ENCODE measurements around the gene RSBN1.
"Not testable (repeated sequence)": the region's sequence is repeated elsewhere in the genome, so short reads cannot be mapped to it uniquely, and the experiment has no call there.

Gene RSBN1

GRCh38 chr1:113811888-113812660, at the start of gene RSBN1:
TSS of gene RSBN1 (minus strand) at chr1:113812476. CDS start at chr1:113812412, 64 bp downstream.
- peak; percentile 100 for DNase-seq (ENCODE audit: low read depth)

DNA sequence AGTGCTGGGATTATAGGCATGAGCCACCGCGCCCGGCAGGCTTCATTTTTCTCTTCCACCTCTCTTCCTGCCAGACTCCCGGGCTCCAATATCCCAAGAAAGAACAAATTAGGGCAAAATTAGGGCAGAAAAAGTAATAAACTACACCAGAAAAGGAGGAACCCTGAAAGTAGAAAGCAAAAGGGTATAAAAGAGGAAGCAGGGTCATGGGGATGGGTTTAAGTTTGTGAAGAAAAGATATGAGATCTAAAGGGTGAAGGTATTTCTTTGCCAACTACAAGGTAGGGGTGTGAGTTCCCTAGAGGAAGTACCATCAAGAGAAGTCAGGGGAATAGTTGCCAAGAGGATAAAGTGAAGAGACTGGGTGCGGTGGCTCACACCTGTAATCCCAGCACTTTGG, 49.4 kb upstream of the RSBN1 start:
- no peak for DNase-seq (ENCODE audit: low read depth)

GRCh38 chr1:113860891-113861290, 48.6 kb upstream of the RSBN1 start:
- peak; percentile 83 for DNase-seq (ENCODE audit: low read depth)

DNA sequence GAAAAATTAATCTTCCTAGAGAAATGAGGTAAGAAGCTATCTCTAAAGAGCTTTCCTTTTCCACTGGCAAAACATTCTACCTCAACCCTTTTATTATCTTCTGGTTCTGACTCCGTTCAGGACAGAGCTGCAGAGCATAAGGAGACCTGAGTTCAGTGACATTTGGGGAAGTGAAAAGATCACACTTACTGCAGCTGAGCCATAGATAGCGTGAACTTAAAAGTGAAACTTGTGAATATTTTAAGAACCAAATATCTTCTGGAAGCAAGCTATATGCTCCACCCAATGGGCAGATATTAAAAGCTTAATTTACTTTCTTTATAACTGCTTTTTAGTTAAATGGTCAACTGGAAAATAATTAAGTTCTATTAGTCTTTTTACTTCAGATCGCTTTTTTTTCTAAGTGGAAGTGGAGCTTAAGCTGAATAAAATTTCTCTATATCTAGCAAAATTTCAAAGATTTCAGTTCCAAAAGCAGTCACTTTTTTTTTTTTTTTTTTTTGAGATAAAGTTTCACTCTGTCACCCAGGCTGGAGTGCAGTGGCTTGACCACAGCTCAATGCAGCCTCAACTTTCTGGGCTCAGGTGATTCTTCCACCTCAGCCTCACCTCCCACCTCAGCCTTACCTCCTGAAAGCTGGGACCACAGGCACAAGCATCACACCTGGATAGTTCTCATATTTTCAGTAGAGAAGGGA, 47.4 kb upstream of the RSBN1 start:
- no peak for DNase-seq (ENCODE audit: low read depth)

DNA sequence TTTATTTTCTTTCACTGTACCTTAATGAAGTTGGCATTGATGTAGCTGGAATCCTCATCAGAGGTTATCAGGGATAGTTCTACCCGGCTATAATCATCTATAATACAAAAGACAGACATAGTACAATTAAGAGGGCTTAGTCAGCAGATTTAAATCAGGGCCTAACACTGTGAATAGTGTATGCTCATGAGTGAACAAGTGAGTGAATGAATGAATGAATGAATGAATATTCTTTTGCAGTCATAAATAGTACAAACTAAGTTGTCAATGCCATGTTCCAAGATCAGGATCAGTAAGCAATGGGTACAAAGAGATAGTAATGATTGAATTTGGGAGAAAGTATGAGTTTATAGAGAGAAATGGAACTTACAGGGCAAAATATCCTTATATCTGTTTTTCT, 46.7 kb upstream of the RSBN1 start:
- no peak for DNase-seq (ENCODE audit: low read depth)

DNA sequence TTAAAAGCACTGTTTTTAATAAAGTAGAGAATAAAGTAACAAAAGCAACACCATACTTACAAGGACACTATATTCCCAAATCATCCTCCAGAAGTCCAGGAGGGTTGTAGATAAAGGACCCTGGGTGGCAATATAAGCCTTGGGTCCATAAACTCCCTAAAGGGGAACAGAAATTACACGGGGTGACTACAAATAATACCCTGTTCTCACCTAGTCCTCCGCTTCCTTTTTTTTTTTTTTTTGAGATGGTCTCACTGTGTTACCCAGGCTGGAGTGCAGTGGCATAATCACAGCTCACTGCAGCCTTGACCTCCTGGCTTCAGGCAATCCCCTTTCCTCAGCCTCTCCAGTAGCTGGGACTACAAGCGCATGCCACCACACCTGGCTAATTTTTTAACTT, 46.1 kb upstream of the RSBN1 start:
- no peak for DNase-seq (ENCODE audit: low read depth)

DNA sequence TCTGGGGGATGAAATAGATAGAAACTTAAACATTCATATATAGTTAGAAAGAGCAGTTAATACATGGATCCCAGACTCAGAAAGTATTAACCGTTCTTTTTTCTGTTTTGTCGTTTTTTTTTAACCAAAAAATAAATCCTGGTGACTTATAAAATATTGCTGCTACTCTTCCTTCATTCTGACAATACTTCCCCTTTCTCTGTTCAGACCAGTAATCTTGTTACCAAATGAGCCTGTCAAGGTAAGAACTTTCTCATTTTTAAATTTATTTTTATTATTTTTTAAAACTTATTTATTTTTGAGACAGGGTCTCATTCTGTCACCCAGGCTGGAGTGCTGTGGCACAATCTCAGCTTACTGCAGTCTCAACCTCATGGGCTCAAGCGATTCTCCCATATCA, 45.5 kb upstream of the RSBN1 start:
- DNase-seq (ENCODE audit: low read depth), result no peak

GRCh38 chr1:113856401-113856790, 44.1 kb upstream of the RSBN1 start:
- DNase-seq (ENCODE audit: low read depth), result no peak

- no peak for DNase-seq (ENCODE audit: low read depth)
Observed at GRCh38 chr1:113855630-113856400, 43.5 kb upstream of the RSBN1 start.

- no peak for DNase-seq (ENCODE audit: low read depth)
Observed at GRCh38 chr1:113854234-113854633, 42.0 kb upstream of the RSBN1 start.

DNA sequence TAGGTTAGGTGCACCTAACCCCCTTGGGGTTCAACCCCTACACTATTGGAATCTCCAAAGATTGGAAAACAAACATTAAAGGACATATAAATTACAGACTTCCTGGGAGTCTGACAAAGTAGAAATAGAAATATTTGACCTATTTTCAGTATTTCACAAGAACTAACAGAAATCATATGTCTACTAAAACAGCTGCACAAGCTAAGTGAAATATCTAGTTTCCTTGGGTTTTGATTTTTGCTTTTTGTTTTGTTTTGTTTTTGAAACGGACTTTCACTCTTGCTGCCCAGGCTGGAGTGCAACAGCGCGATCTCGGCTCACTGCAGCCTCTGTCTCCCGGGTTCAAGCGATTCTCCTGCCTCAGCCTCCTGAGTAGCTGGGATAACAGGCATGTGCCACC, 40.4 kb upstream of the RSBN1 start:
- not testable (repeated sequence) for DNase-seq (ENCODE audit: low read depth)

DNA sequence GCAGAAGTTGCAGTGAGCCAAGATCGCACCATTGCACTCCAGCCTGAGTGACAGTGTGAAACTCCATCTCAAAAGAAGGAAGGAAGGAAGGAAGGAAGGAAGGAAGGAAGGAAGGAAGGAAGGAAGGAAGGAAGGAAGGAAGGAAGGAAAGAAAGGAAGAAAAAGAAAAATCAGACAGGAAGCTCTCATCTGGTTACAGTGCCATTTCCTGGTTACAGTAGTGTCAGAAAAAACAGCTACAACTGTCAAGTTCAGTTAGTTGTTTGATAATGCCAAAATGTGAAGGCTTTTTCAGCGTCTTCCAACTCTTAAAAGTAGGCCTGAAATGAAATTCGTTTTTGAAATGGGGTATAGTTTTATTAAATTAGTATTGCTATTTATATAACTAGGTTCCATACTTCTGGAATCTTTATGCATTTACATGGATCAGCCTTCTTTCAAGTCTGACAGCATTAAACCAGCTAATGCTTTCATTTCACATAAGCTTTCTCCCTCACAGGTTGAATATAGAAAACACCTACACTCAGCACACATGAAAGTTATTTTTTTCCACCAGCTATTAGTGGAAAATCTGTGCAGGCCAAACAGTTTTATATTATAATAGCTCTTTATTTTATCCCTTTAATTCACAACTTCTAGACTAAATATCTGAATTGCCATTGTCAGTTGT, 38.0 kb upstream of the RSBN1 start:
- no peak for DNase-seq (ENCODE audit: low read depth)

DNA sequence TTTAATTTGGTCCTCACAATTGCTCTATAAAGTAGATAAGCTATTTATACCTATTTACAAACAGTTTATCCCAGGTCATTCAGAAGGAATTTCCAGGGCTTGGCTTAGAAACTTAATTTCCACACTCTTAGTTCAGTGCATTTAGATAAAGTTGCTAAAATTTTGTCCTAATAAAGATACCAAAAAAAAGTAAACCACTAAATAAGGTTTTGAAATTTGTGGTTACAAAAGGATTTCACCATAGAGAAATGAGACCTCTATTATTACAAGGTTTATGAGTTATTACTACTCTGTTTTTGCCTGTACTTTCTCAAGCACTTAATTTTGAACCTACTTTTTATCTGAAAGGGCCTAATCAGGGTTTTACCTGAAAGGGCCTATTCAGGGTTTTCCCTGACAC, 36.8 kb upstream of the RSBN1 start:
- DNase-seq (ENCODE audit: low read depth), result no peak

- no peak for DNase-seq (ENCODE audit: low read depth)
Observed at GRCh38 chr1:113846391-113847035, 34.2 kb upstream of the RSBN1 start.

DNA sequence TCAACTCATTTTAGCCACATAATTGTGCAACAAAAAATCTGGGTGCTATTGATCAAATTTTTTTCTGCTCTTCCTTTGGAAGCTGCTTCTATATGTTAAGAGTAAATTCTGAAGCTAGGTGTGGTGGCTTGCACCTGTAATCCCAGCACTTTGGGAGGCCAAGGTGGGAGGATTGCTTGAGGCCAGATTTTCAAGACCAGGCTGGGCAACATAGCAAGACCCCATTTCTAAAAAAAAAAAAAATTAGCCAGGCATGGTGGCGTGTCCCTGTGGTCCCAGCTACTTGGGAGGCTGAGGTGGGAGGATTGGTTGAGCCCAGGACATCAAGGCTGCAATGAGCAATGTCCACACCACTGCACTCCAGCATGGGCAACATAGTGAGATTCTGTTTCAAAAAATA, 24.3 kb upstream of the RSBN1 start:
- DNase-seq (ENCODE audit: low read depth), result no peak

GRCh38 chr1:113835686-113836290, 23.5 kb upstream of the RSBN1 start:
- peak; percentile 63 for DNase-seq (ENCODE audit: low read depth)

DNA sequence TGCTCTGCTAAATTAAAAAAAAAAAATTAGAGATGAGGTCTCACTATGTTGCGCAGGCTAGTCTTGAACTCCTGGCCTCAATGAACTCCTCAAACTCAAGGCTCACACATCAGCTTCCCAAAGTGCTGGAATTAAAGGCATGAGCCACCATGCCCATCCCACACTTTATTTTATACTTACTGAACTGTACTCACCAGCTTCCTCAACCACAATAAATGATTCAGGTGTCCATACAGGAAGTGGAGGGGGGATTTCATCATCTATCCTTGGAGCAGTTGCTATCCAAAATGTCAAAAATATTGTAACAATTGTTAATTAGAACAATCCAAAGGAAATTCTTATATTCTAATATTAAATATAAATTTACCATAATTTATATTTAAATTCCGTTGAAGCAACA, 22.4 kb upstream of the RSBN1 start:
- DNase-seq (ENCODE audit: low read depth), result no peak

DNA sequence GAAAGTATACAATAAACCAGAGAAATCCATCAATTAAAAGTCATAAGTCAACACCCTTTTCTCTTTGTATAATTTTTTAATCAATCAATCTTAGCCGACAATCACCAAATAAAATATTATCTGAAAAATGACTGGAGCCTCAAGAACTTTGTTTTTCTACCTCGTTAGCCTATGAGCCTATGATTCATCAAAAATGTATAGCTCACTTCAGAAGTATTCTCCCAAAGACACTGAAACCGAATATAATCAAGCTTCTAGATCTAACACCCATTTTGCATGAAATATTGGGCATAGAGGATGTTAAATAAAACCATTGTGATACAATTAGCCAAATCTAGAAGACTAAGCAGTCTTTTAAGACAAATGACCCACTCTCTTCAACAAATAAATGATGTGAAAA, 17.8 kb upstream of the RSBN1 start:
- peak; percentile 60 for DNase-seq (ENCODE audit: low read depth)

- DNase-seq (ENCODE audit: low read depth), result no peak
Observed at GRCh38 chr1:113821916-113822315, 9.6 kb upstream of the RSBN1 start.

- no peak for DNase-seq (ENCODE audit: low read depth)
Observed at GRCh38 chr1:113818578-113818977, 6.3 kb upstream of the RSBN1 start.

DNA sequence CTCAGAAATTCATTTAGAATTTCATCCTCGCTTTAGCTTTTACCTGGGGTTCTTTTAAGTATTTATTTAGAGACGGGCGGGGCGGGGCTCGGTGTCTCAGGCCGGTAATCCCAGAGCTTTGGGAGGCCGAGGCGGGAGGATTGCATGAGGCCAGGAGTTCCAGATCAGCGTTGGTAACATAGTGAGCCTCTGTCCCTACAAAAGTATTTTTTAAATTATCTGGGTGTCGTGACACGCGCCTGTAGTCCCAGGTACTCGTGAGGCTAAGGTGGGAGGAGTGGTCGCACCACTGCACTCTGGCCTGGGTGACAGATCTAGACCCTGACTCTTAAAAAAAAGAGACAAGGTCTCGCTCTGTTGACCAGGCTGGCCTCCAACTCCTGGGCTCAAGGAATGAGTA, 942 bp upstream of the RSBN1 start:
- DNase-seq (ENCODE audit: low read depth), result no peak
